CD14-positive monocyte (primary cell): ENCODE measurements around the gene BFSP1. TPM values are rescaled to one million over a fixed set of nuclear protein-coding genes. Genes with fewer than 3 reads are reported as not detected.

ENCODE experiments used
- DNase-seq, 3 donors: peaks; one replicate each; pipeline ENCODE4 v3.0.0-alpha.2; 2011 to 2022
- H2AFZ ChIP-seq: 2 replicates; pipeline ENCODE4 v1.6.0; 2012; ENCODE audit warnings: mild to moderate bottlenecking, low read depth, low read length, inconsistent platforms; ENCODE audit not compliant: insufficient read depth, poor library complexity, severe bottlenecking
- H3K27ac ChIP-seq, 2 donors: 1 replicate in 1 of 2; 2 replicates in 1 of 2; pipeline ENCODE4 v1.5.1; 2012 to 2013; ENCODE audit warnings: low read length in 2 of 2, control low read depth in 1 of 2, inconsistent platforms in 1 of 2, low read depth in 1 of 2, mild to moderate bottlenecking in 1 of 2
- H3K27me3 ChIP-seq, 2 donors: one replicate each; pipeline versions ENCODE4 v1.6.0 to v1.6.1; 2011 to 2013; ENCODE audit warnings: low read length in 2 of 2; ENCODE audit not compliant: control insufficient read depth in 2 of 2, insufficient read depth in 2 of 2
- H3K36me3 ChIP-seq, 2 donors: replicated peaks in 1 of 2; 1 replicate in 1 of 2; 2 replicates in 1 of 2; pipeline versions ENCODE4 v1.5.1 to v1.6.1; 2012 to 2013; ENCODE audit warnings: low read length in 2 of 2, control low read depth in 1 of 2, inconsistent platforms in 1 of 2, mild to moderate bottlenecking in 1 of 2; ENCODE audit not compliant: insufficient read depth in 2 of 2, control insufficient read depth in 1 of 2
- H3K4me1 ChIP-seq, 2 donors: 1 replicate in 1 of 2; 2 replicates in 1 of 2; pipeline versions ENCODE4 v1.5.1 to v1.6.1; 2012 to 2013; ENCODE audit warnings: low read length in 2 of 2, control low read depth in 1 of 2, inconsistent platforms in 1 of 2, mild to moderate bottlenecking in 1 of 2, moderate library complexity in 1 of 2; ENCODE audit not compliant: insufficient read depth in 2 of 2, control insufficient read depth in 1 of 2
- H3K4me2 ChIP-seq: replicated peaks from 2 replicates; pipeline ENCODE3; 2012; ENCODE audit warnings: low read length, moderate library complexity, mild to moderate bottlenecking; ENCODE audit not compliant: poor library complexity, severe bottlenecking; ENCODE audit errors: extremely low read depth
- H3K4me3 ChIP-seq, 3 experiments: fragments of 200-600 bp in 1 of 3; sonication (generic) in 1 of 3; replicated peaks in 1 of 3; 1 replicate in 2 of 3; 2 replicates in 1 of 3; pipeline ENCODE4 v1.5.1; 2011 to 2013; ENCODE audit warnings: low read length in 3 of 3, mild to moderate bottlenecking in 3 of 3, control low read depth in 2 of 3, low read depth in 2 of 3, inconsistent platforms in 1 of 3, moderate library complexity in 1 of 3
- H3K79me2 ChIP-seq: 2 replicates; pipeline ENCODE4 v1.6.0; 2012; ENCODE audit warnings: mild to moderate bottlenecking, control low read depth, inconsistent platforms, low read length, moderate library complexity; ENCODE audit not compliant: insufficient read depth
- H3K9ac ChIP-seq: 2 replicates; pipeline ENCODE4 v1.6.0; 2017; ENCODE audit warnings: low read length, mild to moderate bottlenecking; ENCODE audit not compliant: insufficient read depth, poor library complexity, severe bottlenecking
- H3K9me3 ChIP-seq, 2 donors: replicated peaks in 1 of 2; 1 replicate in 1 of 2; 2 replicates in 1 of 2; pipeline versions ENCODE4 v1.5.1 to v1.6.1; 2012 to 2013; ENCODE audit warnings: low read length in 2 of 2, control low read depth in 1 of 2; ENCODE audit not compliant: control insufficient read depth in 1 of 2, insufficient read depth in 1 of 2
- H4K20me1 ChIP-seq: 2 replicates; pipeline ENCODE4 v1.6.0; 2012; ENCODE audit warnings: mild to moderate bottlenecking, low read length, control low read depth, moderate library complexity; ENCODE audit not compliant: insufficient read depth
- H3K27ac Mint-ChIP-seq, 7 donors: one replicate each; pipeline ENCODE4 v1.8.0; 2020; ENCODE audit warnings: mild to moderate bottlenecking in 7 of 7, mixed read lengths in 7 of 7, moderate library complexity in 6 of 7, inconsistent platforms in 2 of 7
- H3K27me3 Mint-ChIP-seq, 3 donors: one replicate each; pipeline ENCODE4 v1.8.0; 2021 to 2022; ENCODE audit warnings: low read depth in 3 of 3, mild to moderate bottlenecking in 3 of 3, mixed read lengths in 3 of 3, moderate library complexity in 3 of 3, inconsistent platforms in 1 of 3
- H3K36me3 Mint-ChIP-seq, 2 donors: one replicate each; pipeline ENCODE4 v1.8.0; 2020; ENCODE audit warnings: mixed read lengths in 2 of 2, inconsistent platforms in 1 of 2, mild to moderate bottlenecking in 1 of 2
- H3K4me1 Mint-ChIP-seq: one replicate; pipeline ENCODE4 v1.8.0; 2020; ENCODE audit warnings: mild to moderate bottlenecking, mixed read lengths
- H3K4me3 Mint-ChIP-seq, 2 donors: one replicate each; pipeline ENCODE4 v1.8.0; 2020; ENCODE audit warnings: mild to moderate bottlenecking in 2 of 2, mixed read lengths in 2 of 2, moderate library complexity in 1 of 2
- H3K9me3 Mint-ChIP-seq, 7 donors: one replicate each; pipeline ENCODE4 v1.8.0; 2020 to 2022; ENCODE audit warnings: mixed read lengths in 7 of 7, mild to moderate bottlenecking in 6 of 7, moderate library complexity in 6 of 7, inconsistent platforms in 2 of 7
- WGBS: methylation state at CpG from one replicate; pipeline ENCODE4 v1.1.5; 2013; ENCODE audit warnings: missing lambda C conversion rate; ENCODE audit not compliant: insufficient coverage; 5-methylcytosine and 5-hydroxymethylcytosine counted together
- intact Hi-C, 2 donors: fragments of 100-400 bp; cut with micrococcal nuclease; formaldehyde crosslinking; loops; one replicate each; pipeline versions ENCODE4 v1.15.0 to v1.15.1; 2023
- polyA plus RNA-seq, 3 donors: library from polyadenylated mRNA; depleted of rRNA in 1 of 3; unstranded in 2 of 3; stranded (reverse) in 1 of 3; fragments of 300-500 nt in 2 of 3; fragments of >200 nt in 1 of 3; fragmentation: Illumina TruSeq in 2 of 3; gene quantifications; 1 replicate in 2 of 3; 2 replicates in 1 of 3; pipeline ENCODE4 v1.2.3, GENCODE V29; 2012 to 2021
- TF ChIP-seq, protein P1 (sequence below): fragments of 200-600 bp; IDR thresholded peaks from one replicate; pipeline ENCODE4 v1.8.0; 2022; ENCODE audit warnings: antibody characterized with exemption, mild to moderate bottlenecking

The BFSP1 gene
- polyA plus RNA-seq, 3 donors: not detected

DNA sequence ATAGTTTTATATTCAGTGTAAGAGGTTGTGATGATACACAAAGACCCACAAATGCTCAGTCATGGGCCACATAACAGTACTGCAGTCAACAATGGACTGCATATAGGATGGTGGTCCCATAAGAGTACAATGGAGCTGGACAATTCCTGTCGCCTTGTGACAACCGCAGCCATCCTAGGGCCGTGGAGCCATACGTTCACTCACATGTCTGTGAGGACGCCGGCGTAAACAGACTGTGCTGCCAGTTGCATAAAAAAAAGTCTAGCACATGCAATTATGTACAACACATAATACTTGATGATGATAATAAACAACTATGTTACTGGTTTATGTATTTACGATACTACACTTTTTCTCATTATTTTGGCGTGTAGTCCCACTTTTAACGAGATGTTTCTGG is 30.9 kb downstream of the BFSP1 start:
- no peak overlapping the region for H3K4me3 ChIP-seq
- no peak overlapping the region for H2AFZ ChIP-seq
- H3K9me3 ChIP-seq: no peaks in the 10 kb centered on the region
- no peak overlapping the region for H3K27ac ChIP-seq
- H3K36me3 ChIP-seq: no peaks in the 10 kb centered on the region
- Mint-ChIP-seq H3K4me3 (no peak overlapping the region), H3K36me3 (no peaks in the 10 kb centered on the region), H3K27me3 (peaks cover 2 to 11% (median 6%) of the 10 kb centered on the region in 3 donors), H3K27ac (no peak overlapping the region), H3K9me3 (peaks cover 0 to 2% (median 0%) of the 10 kb centered on the region in 7 donors), H3K4me1 (peaks cover 8% of the 10 kb centered on the region)
- H3K4me1 ChIP-seq: peaks cover 7 to 12% of the 10 kb centered on the region in 2 donors
- H3K79me2 ChIP-seq: no peaks in the 10 kb centered on the region
- DNase-seq: no peak
- 100% methylated on average over 3 of the region's 10 CpGs for WGBS
- no peak overlapping the region for H3K9ac ChIP-seq
- TF ChIP-seq, protein P1, sequence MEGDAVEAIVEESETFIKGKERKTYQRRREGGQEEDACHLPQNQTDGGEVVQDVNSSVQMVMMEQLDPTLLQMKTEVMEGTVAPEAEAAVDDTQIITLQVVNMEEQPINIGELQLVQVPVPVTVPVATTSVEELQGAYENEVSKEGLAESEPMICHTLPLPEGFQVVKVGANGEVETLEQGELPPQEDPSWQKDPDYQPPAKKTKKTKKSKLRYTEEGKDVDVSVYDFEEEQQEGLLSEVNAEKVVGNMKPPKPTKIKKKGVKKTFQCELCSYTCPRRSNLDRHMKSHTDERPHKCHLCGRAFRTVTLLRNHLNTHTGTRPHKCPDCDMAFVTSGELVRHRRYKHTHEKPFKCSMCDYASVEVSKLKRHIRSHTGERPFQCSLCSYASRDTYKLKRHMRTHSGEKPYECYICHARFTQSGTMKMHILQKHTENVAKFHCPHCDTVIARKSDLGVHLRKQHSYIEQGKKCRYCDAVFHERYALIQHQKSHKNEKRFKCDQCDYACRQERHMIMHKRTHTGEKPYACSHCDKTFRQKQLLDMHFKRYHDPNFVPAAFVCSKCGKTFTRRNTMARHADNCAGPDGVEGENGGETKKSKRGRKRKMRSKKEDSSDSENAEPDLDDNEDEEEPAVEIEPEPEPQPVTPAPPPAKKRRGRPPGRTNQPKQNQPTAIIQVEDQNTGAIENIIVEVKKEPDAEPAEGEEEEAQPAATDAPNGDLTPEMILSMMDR: no peak
- H4K20me1 ChIP-seq: no peaks in the 10 kb centered on the region
- no peaks in the 10 kb centered on the region for H3K27me3 ChIP-seq
- intact Hi-C loops: loop anchor here in 1 of 2 donors (5.0 to 10.0 kb wide), 4 partner anchors 115 to 775 kb away; no protein-coding TSS in a partner anchor
- H3K4me2 ChIP-seq: no peak overlapping the region

DNA sequence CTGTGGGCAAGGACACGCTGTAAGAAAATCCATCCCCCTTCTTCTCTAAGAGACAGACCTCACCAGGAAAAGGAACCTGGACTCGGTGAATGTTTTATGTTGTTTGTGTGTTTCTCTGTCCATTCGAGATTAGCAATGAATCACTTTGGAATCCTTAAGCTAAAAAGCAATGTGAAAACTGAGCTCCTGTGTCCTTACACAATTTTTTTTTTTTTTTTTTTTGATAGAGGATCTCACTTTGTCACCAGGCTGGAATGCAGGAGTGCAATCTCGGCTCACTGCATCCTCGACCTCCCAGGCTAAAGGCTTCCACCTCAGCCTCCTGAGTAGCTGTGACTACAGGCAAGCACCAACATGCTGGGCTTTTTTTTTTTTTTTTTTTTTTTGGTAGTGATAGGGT is 32.1 kb downstream of the BFSP1 start:
- Mint-ChIP-seq H3K4me3 (no peak overlapping the region), H3K27ac (no peak overlapping the region), H3K36me3 (no peaks in the 10 kb centered on the region), H3K9me3 (peaks cover 0 to 2% (median 0%) of the 10 kb centered on the region in 7 donors), H3K4me1 (no peaks in the 10 kb centered on the region), H3K27me3 (peaks cover 2 to 10% (median 6%) of the 10 kb centered on the region in 3 donors)
- Histone ChIP-seq H3K27me3 (no peaks in the 10 kb centered on the region), H3K4me1 (no peaks in the 10 kb centered on the region), H3K79me2 (no peaks in the 10 kb centered on the region), H3K9ac (no peak overlapping the region), H3K9me3 (no peaks in the 10 kb centered on the region), H3K4me3 (no peak overlapping the region), H3K4me2 (no peak overlapping the region), H4K20me1 (no peaks in the 10 kb centered on the region), H2AFZ (no peak overlapping the region), H3K27ac (no peak overlapping the region), H3K36me3 (no peaks in the 10 kb centered on the region)
- no peak for DNase-seq
- intact Hi-C loops: no loop called here
- TF ChIP-seq, protein P1: no peak
- no CpG with 5 or more reads among the region's 5 CpGs for WGBS
